ENCODE data around the gene SLC24A1.

SLC24A1 gene

DNA sequence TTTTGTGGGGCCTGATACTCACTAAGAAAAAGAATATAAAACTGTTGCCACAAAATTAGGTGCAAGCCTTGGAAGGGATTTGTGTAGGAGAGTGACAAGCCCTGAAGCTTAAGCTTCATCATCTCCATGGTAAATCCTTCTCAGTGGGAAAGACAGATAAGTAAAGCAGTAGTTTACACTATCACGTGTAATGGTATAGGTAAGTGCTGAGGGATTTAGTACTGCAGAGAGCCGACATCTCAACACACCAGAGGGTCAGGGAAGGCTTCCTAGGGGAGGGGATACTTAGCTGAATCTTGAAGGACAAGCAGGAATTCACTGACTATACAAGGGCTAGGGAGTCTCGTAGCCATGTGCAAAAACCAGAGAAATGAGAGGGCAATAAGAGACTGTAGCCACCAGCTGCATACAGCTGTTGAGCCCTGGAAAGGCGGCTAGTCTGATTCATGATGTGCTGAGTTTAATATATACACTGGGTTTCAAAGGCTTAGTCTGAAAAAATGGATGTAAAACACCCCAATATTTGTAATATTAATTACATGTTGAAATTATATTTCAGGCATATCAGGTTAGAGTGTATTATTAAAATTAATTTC is 11.1 kb downstream of the SLC24A1 start:
- no peak overlapping the region for H3K4me2 ChIP-seq

GRCh38 chr15:65633752-65634151 is 12.0 kb downstream of the SLC24A1 start:
- no peaks in the 10 kb centered on the region for H4K20me1 ChIP-seq

More for the DNA sequence above, 11.1 kb downstream of the SLC24A1 start:
- H3K27ac ChIP-seq, result no peak overlapping the region
- no peaks in the 10 kb centered on the region for H3K36me3 ChIP-seq
- H3K4me3 ChIP-seq, result no peak overlapping the region
- TF ChIP-seq Cebpa-rat (IDR thresholded peaks at IDR 0.05), result no peak
- no peak overlapping the region for H3K9ac ChIP-seq
- H3K9me3 ChIP-seq, result no peaks in the 10 kb centered on the region
- H4K20me1 ChIP-seq, result no peaks in the 10 kb centered on the region
- H3K27me3 ChIP-seq, result no peaks in the 10 kb centered on the region
- H3K4me1 ChIP-seq, result peaks cover 5% of the 10 kb centered on the region; the same call in 1 of the 2 replicates

GRCh38 chr15:65634356-65634755 is 12.6 kb downstream of the SLC24A1 start:
- no peak for TF ChIP-seq Cebpa-rat (IDR thresholded peaks at IDR 0.05)
- Histone ChIP-seq H3K4me2 (no peak overlapping the region), H3K9ac (no peak overlapping the region), H3K4me3 (no peak overlapping the region), H3K27me3 (no peaks in the 10 kb centered on the region), H4K20me1 (no peaks in the 10 kb centered on the region), H3K27ac (no peak overlapping the region), H3K9me3 (no peaks in the 10 kb centered on the region), H3K4me1 (peaks cover 10% of the 10 kb centered on the region; the same call in 1 of the 2 replicates), H3K36me3 (no peaks in the 10 kb centered on the region)

More at GRCh38 chr15:65633752-65634151, 12.0 kb downstream of the SLC24A1 start:
- Histone ChIP-seq H3K9me3 (no peaks in the 10 kb centered on the region), H3K4me2 (no peak overlapping the region), H3K27me3 (no peaks in the 10 kb centered on the region), H3K27ac (no peak overlapping the region), H3K4me1 (peaks cover 10% of the 10 kb centered on the region; the same call in 1 of the 2 replicates), H3K9ac (no peak overlapping the region), H3K4me3 (no peak overlapping the region), H3K36me3 (no peaks in the 10 kb centered on the region)
- no peak for TF ChIP-seq Cebpa-rat (IDR thresholded peaks at IDR 0.05)

GRCh38 chr15:65638109-65638508 is 16.4 kb downstream of the SLC24A1 start:
- TF ChIP-seq Cebpa-rat (IDR thresholded peaks at IDR 0.05), result no peak

GRCh38 chr15:65638681-65639089 is 16.9 kb downstream of the SLC24A1 start:
- no peak for TF ChIP-seq Cebpa-rat (IDR thresholded peaks at IDR 0.05)
- no peak overlapping the region for H3K4me3 ChIP-seq
- peak overlapping the region; percentile 25; the same call in 1 of the 2 replicates for H3K4me2 ChIP-seq
- H4K20me1 ChIP-seq, result no peaks in the 10 kb centered on the region
- H3K27ac ChIP-seq, result no peak overlapping the region
- no peaks in the 10 kb centered on the region for H3K9me3 ChIP-seq
- no peak overlapping the region for H3K9ac ChIP-seq
- H3K36me3 ChIP-seq, result no peaks in the 10 kb centered on the region
- H3K4me1 ChIP-seq, result peaks cover 15% of the 10 kb centered on the region; the same call in 1 of the 2 replicates
- H3K27me3 ChIP-seq, result no peaks in the 10 kb centered on the region

More at GRCh38 chr15:65638109-65638508, 16.4 kb downstream of the SLC24A1 start:
- no peaks in the 10 kb centered on the region for H3K27me3 ChIP-seq
- no peaks in the 10 kb centered on the region for H3K9me3 ChIP-seq
- H3K36me3 ChIP-seq, result no peaks in the 10 kb centered on the region
- no peak overlapping the region for H3K9ac ChIP-seq
- H3K4me3 ChIP-seq, result no peak overlapping the region
- H3K4me2 ChIP-seq, result 0 out of 2 replicates have a peak overlapping the region, but pooled peaks have one; percentile 15
- H3K4me1 ChIP-seq, result peaks cover 15% of the 10 kb centered on the region; the same call in 1 of the 2 replicates
- no peak overlapping the region for H3K27ac ChIP-seq
- no peaks in the 10 kb centered on the region for H4K20me1 ChIP-seq

GRCh38 chr15:65639509-65639908 is 17.8 kb downstream of the SLC24A1 start:
- Histone ChIP-seq H3K9ac (no peak overlapping the region), H3K9me3 (no peaks in the 10 kb centered on the region), H3K36me3 (no peaks in the 10 kb centered on the region), H3K4me2 (no peak overlapping the region), H3K4me3 (no peak overlapping the region), H4K20me1 (no peaks in the 10 kb centered on the region), H3K27me3 (no peaks in the 10 kb centered on the region), H3K27ac (no peak overlapping the region), H3K4me1 (peaks cover 15% of the 10 kb centered on the region; the same call in 1 of the 2 replicates)
- TF ChIP-seq Cebpa-rat (IDR thresholded peaks at IDR 0.05), result no peak

DNA sequence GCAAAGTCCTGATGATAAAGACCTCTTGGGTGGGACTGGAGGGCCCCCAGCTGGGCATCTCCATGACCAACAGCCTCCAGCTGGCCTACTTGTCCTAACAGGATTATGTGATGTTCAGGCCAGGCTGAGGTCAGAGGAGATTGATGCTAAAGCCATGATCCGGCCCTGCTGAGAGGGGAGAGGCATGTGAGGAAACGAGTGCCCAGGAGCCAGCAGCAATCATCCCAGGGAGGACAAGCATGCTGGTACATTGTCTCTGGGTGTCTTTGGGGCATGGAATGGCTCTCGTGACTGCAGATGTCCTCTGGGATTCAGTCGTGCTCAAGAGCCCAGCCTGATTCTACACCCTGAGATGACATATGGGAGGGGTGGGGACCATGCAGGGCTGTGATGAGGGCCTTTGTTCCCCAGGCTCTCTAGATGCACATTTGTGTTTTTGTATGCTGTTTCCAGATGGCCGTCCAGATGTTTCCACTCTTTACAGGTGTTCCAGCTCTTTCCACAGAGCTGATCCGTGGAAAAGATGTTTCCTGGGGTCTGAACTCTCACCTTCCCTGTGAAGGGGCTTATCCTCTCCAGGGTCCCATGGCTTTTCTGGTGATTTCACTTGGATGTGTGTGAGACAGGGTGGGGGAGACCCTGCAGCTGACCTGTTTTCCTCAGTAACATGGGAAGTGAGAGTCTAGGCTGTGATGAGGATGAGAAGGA is 20.2 kb downstream of the SLC24A1 start:
- Histone ChIP-seq H3K36me3 (no peaks in the 10 kb centered on the region), H3K27me3 (no peaks in the 10 kb centered on the region), H3K9me3 (no peaks in the 10 kb centered on the region), H3K4me3 (no peak overlapping the region), H3K27ac (no peak overlapping the region), H3K9ac (no peak overlapping the region), H3K4me2 (no peak overlapping the region), H4K20me1 (no peaks in the 10 kb centered on the region), H3K4me1 (peaks cover 15% of the 10 kb centered on the region; the same call in 1 of the 2 replicates)
- no peak for TF ChIP-seq Cebpa-rat (IDR thresholded peaks at IDR 0.05)

GRCh38 chr15:65642594-65642993 is 20.9 kb downstream of the SLC24A1 start:
- H4K20me1 ChIP-seq, result no peaks in the 10 kb centered on the region
- H3K9ac ChIP-seq, result no peak overlapping the region
- peaks cover 15% of the 10 kb centered on the region; the same call in 1 of the 2 replicates for H3K4me1 ChIP-seq
- TF ChIP-seq Cebpa-rat (IDR thresholded peaks at IDR 0.05), result no peak
- no peak overlapping the region for H3K4me3 ChIP-seq
- H3K36me3 ChIP-seq, result no peaks in the 10 kb centered on the region
- no peak overlapping the region for H3K27ac ChIP-seq
- no peak overlapping the region for H3K4me2 ChIP-seq
- H3K27me3 ChIP-seq, result no peaks in the 10 kb centered on the region
- no peaks in the 10 kb centered on the region for H3K9me3 ChIP-seq

- H3K9me3 ChIP-seq, result no peaks in the 10 kb centered on the region
- H3K36me3 ChIP-seq, result no peaks in the 10 kb centered on the region
- no peak for TF ChIP-seq Cebpa-rat (IDR thresholded peaks at IDR 0.05)
- H3K9ac ChIP-seq, result no peak overlapping the region
- no peak overlapping the region for H3K27ac ChIP-seq
- peaks cover 10% of the 10 kb centered on the region; the same call in 1 of the 2 replicates for H3K4me1 ChIP-seq
- H3K4me2 ChIP-seq, result no peak overlapping the region
- H3K4me3 ChIP-seq, result no peak overlapping the region
- no peaks in the 10 kb centered on the region for H3K27me3 ChIP-seq
- H4K20me1 ChIP-seq, result no peaks in the 10 kb centered on the region
These were observed 22.5 kb downstream of the SLC24A1 start for GRCh38 chr15:65644282-65644681.

- no peaks in the 10 kb centered on the region for H3K36me3 ChIP-seq
- H3K9me3 ChIP-seq, result no peaks in the 10 kb centered on the region
- H3K27ac ChIP-seq, result no peak overlapping the region
- H4K20me1 ChIP-seq, result no peaks in the 10 kb centered on the region
- TF ChIP-seq Cebpa-rat (IDR thresholded peaks at IDR 0.05), result no peak
- no peak overlapping the region for H3K9ac ChIP-seq
- no peak overlapping the region for H3K4me3 ChIP-seq
- no peak overlapping the region for H3K4me2 ChIP-seq
- H3K4me1 ChIP-seq, result peaks cover under 1% of the 10 kb centered on the region; the same call in 1 of the 2 replicates
- no peaks in the 10 kb centered on the region for H3K27me3 ChIP-seq
These were observed 23.7 kb downstream of the SLC24A1 start for GRCh38 chr15:65645392-65645791.

Measured in BLaER1 (cell line).